Lung (tissue), 12 donors: ENCODE data around the gene CCDC33. TPM values are rescaled to one million over a fixed set of nuclear protein-coding genes. Genes with fewer than 3 reads are reported as not detected.

ENCODE experiments used
- ATAC-seq: fragments of 200-7000 bp; cut with Tn5 transposase; one replicate; pipeline ENCODE4 v1.9.1; 2020; ENCODE audit warnings: moderate number of reproducible peaks; ENCODE audit not compliant: insufficient read depth, low FRiP score
- DNase-seq, 3 donors: peaks; one replicate each; pipeline ENCODE4 v3.0.0-alpha.2; 2013 to 2017
- H3K27ac ChIP-seq, 2 donors: one replicate each; pipeline ENCODE4 v1.5.1; 2013; ENCODE audit warnings: mild to moderate bottlenecking in 2 of 2, moderate library complexity in 2 of 2, control low read depth in 1 of 2, inconsistent platforms in 1 of 2, low read depth in 1 of 2, low read length in 1 of 2
- H3K27me3 ChIP-seq, 3 donors: one replicate each; pipeline ENCODE4 v1.5.1; 2013; ENCODE audit warnings: low read length in 2 of 3; ENCODE audit not compliant: control insufficient read depth in 3 of 3, insufficient read depth in 3 of 3
- H3K36me3 ChIP-seq, 4 donors: one replicate each; pipeline ENCODE4 v1.5.1; 2013; ENCODE audit warnings: low read length in 4 of 4, mild to moderate bottlenecking in 1 of 4, moderate library complexity in 1 of 4; ENCODE audit not compliant: control insufficient read depth in 4 of 4, insufficient read depth in 4 of 4
- H3K4me1 ChIP-seq, 5 donors: one replicate each; pipeline ENCODE4 v1.5.1; 2013; ENCODE audit warnings: low read length in 5 of 5, mild to moderate bottlenecking in 2 of 5, moderate library complexity in 1 of 5; ENCODE audit not compliant: control insufficient read depth in 5 of 5, insufficient read depth in 5 of 5
- H3K4me3 ChIP-seq: one replicate; pipeline ENCODE4 v1.5.1; 2013; ENCODE audit warnings: mild to moderate bottlenecking, control low read depth, moderate library complexity
- H3K9ac ChIP-seq, 2 donors: one replicate each; pipeline ENCODE4 v1.5.1; 2013; ENCODE audit warnings: low read length in 2 of 2, control low read depth in 1 of 2; ENCODE audit not compliant: insufficient read depth in 1 of 2
- H3K9me3 ChIP-seq, 4 donors: one replicate each; pipeline ENCODE4 v1.5.1; 2013; ENCODE audit warnings: low read length in 3 of 4, mild to moderate bottlenecking in 1 of 4, moderate library complexity in 1 of 4; ENCODE audit not compliant: control insufficient read depth in 4 of 4, insufficient read depth in 3 of 4
- CTCF ChIP-seq: IDR thresholded peaks from 2 replicates; pipeline ENCODE4 v1.5.1; 2012; ENCODE audit warnings: mild to moderate bottlenecking; ENCODE audit errors: control extremely low read depth, extremely low read depth
- WGBS, 2 donors: extraction: QIAGEN DNeasy Blood & Tissue Kit; methylation state at CpG; one replicate each; pipeline ENCODE4 v1.1.7; 2013; 5-methylcytosine and 5-hydroxymethylcytosine counted together
- polyA plus RNA-seq, 2 donors: library from polyadenylated mRNA; stranded (reverse); fragments of 200-250 nt; gene quantifications; one replicate each; pipeline ENCODE4 v1.2.1, GENCODE V29; 2013
- total RNA-seq, 2 donors: library from RNA; depleted of rRNA in 1 of 2; stranded (reverse); fragments of >200 nt in 1 of 2; gene quantifications; one replicate each; pipeline ENCODE4 v1.2.1, GENCODE V29; 2014 to 2021
- donor health status: control.
- donor health status: control.
- donor health status: Bipolar disorder and iron deficiency.
- donor health status: healthy.
- donor health status: DM: yes; HTN: yes; CAD: no.

The CCDC33 gene
- total and polyA plus RNA-seq, 4 donors = 4.3 to 14.1 (median 9.1) TPM

DNA sequence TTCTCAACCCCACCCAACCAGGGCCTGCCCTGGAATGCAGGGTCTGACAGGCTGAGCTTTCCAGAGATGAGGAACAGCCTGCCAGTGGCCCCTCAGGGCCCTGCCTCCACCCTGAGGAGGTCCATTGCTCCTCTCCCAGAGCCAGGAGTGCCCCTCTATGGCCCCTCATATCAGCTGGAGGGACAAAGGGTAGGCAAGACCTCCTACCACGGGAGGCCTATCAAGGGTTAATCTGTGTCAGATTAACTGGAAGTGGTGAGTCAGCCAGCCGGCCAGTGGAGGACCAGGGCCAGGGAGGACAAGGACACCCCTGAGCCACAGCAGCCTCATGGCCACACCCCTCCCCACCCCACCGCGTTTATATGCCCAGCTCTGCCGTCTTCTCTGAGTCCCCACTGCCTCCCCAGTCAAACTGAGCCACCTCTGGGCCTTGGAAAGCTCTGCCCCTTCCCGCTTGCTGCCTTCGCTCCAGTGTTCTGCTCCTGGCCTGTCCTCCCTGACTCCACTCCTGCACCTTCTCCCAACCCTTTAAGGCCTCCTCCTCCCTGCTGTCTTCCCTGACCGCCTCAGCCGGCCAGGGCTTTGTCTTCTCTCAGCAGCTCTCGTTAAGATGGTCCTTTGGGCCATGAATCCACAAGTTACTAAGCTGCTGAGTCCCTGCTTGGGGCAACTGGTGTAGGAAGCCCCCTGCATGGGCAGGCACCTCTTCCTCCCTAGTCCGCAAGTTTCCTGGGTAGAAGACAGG, 6.5 kb downstream of the CCDC33 start:
- DNase-seq (no peak), ATAC-seq (no peak)
- Histone ChIP-seq H3K4me3 (no peak overlapping the region), H3K36me3 (no peaks in the 10 kb centered on the region), H3K9ac (no peak overlapping the region), H3K27ac (no peak overlapping the region), H3K9me3 (no peaks in the 10 kb centered on the region), H3K27me3 (peaks cover 0 to 3% (median 0%) of the 10 kb centered on the region in 3 donors), H3K4me1 (peaks cover 0 to 24% (median 22%) of the 10 kb centered on the region in 5 donors)
- 57 to 81% methylated on average over 11 of the region's 11 CpGs for WGBS, 2 donors
- TF ChIP-seq CTCF = no peak

GRCh38 chr15:74243431-74243830, 7.3 kb downstream of the CCDC33 start:
- Histone ChIP-seq H3K27ac (no peak overlapping the region), H3K4me3 (no peak overlapping the region), H3K27me3 (peaks cover 0 to 3% (median 0%) of the 10 kb centered on the region in 3 donors), H3K9ac (no peak overlapping the region), H3K36me3 (no peaks in the 10 kb centered on the region), H3K9me3 (no peaks in the 10 kb centered on the region), H3K4me1 (peaks cover 0 to 24% (median 22%) of the 10 kb centered on the region in 5 donors)
- DNase-seq (no peak), ATAC-seq (no peak)
- no peak for TF ChIP-seq CTCF
- WGBS, 2 donors = 77 to 85% methylated on average over 7 of the region's 7 CpGs

DNA sequence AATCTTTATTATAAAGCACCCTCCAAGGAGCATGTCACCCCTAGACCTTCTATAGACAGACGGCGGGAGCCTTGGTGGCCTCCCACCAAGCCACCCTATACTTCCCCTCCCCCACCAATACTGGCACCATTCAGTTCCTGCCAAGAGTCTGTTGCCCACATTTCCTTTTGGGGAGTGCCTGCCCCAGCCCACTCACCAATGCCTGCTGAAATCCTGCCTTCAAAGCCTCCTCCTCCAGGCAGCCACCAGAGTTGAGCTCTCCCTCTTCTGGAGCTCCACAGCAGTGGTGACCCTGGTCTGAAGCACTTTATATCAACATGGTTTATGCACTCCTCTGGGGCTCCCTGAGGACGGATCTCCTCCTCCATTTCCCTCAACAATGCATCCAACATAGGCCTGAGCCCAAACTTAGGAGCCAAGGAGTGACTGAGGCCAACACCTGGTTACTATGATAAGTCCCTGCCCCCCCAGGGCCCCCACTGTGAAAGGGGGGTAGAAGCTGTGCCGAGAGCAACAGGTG, 8.8 kb downstream of the CCDC33 start:
- TF ChIP-seq CTCF = no peak
- no peak for ATAC-seq

More for the DNA sequence above, 8.8 kb downstream of the CCDC33 start:
- WGBS, 2 donors = 64 to 66% methylated on average over 4 of the region's 4 CpGs
- no peaks in the 10 kb centered on the region for H3K9me3 ChIP-seq
- no peak overlapping the region for H3K4me3 ChIP-seq
- no peak overlapping the region for H3K27ac ChIP-seq
- peaks cover 0 to 16% (median 10%) of the 10 kb centered on the region in 5 donors for H3K4me1 ChIP-seq
- peaks cover 0 to 3% (median 0%) of the 10 kb centered on the region in 3 donors for H3K27me3 ChIP-seq
- DNase-seq = no peak
- H3K9ac ChIP-seq = no peak overlapping the region
- no peaks in the 10 kb centered on the region for H3K36me3 ChIP-seq
